WTC11 (cell line): ENCODE measurements around the gene NDRG4. TPM values are rescaled to one million over a fixed set of nuclear protein-coding genes. Genes with fewer than 3 reads are reported as not detected.

ENCODE experiments used
- ATAC-seq: fragments of 200-7000 bp; cut with Tn5 transposase; 2 replicates; pipeline ENCODE4 v1.10.0; 2021; ENCODE audit warnings: mild to moderate bottlenecking, moderate library complexity
- CTCF ChIA-PET: fragments of 300-600 bp; sonication (Branson Sonifier 250); formaldehyde crosslinking; loops from one replicate; lab custom pipeline; 2021; ENCODE audit warnings: antibody characterized with exemption; lab: Charles Lee
- POLR2A ChIA-PET: fragments of 350-600 bp; sonication (Branson Sonifier 250); formaldehyde crosslinking; loops from one replicate; lab custom pipeline; 2021; ENCODE audit warnings: antibody characterized with exemption; lab: Charles Lee
- DNase-seq: peaks from one replicate; pipeline ENCODE4 v3.0.0; 2021; ENCODE audit warnings: low spot score
- H3K27ac Mint-ChIP-seq: 2 replicates; pipeline ENCODE4 v1.8.0; 2021; ENCODE audit warnings: mixed read lengths
- H3K27me3 Mint-ChIP-seq: 2 replicates; pipeline ENCODE4 v1.8.0; 2021; ENCODE audit warnings: low read depth, mild to moderate bottlenecking, moderate library complexity, mixed read lengths
- H3K36me3 Mint-ChIP-seq: 2 replicates; pipeline ENCODE4 v1.8.0; 2021; ENCODE audit warnings: mixed read lengths
- H3K4me1 Mint-ChIP-seq: 2 replicates; pipeline ENCODE4 v1.8.0; 2022; ENCODE audit warnings: mixed read lengths
- H3K4me3 Mint-ChIP-seq: 2 replicates; pipeline ENCODE4 v1.8.0; 2021; ENCODE audit warnings: mild to moderate bottlenecking, moderate library complexity, mixed read lengths
- H3K9me3 Mint-ChIP-seq: 2 replicates; pipeline ENCODE4 v1.8.0; 2021; ENCODE audit warnings: mixed read lengths
- CBFB ChIP-seq: sonication (generic); formaldehyde crosslinking; IDR thresholded peaks from 2 replicates; pipeline ENCODE4 v1.8.1; 2022; ENCODE audit warnings: mild to moderate bottlenecking, low read depth, missing genetic modification reagents
- FOXK1 ChIP-seq: sonication (generic); formaldehyde crosslinking; IDR thresholded peaks from 2 replicates; pipeline ENCODE4 v1.8.0; 2022; ENCODE audit warnings: mild to moderate bottlenecking, moderate library complexity, missing genetic modification reagents
- GRHL2 ChIP-seq: fragments of 250-450 bp; sonication (Bioruptor Pico); IDR thresholded peaks from 2 replicates; pipeline ENCODE4 v1.8.0; 2022; ENCODE audit warnings: mild to moderate bottlenecking, moderate library complexity; ENCODE audit not compliant: insufficient replicate concordance, severe bottlenecking
- NR1H2 ChIP-seq: sonication (generic); formaldehyde crosslinking; IDR thresholded peaks from 2 replicates; pipeline ENCODE4 v1.9.0; 2021; ENCODE audit warnings: mild to moderate bottlenecking, moderate library complexity, missing genetic modification reagents
- TEAD1 ChIP-seq: sonication (generic); formaldehyde crosslinking; IDR thresholded peaks from 2 replicates; pipeline ENCODE4 v1.8.0; 2022; ENCODE audit warnings: mild to moderate bottlenecking, missing genetic modification reagents
- ZNF416 ChIP-seq: fragments of 250-450 bp; sonication (Bioruptor Pico); IDR thresholded peaks from 2 replicates; pipeline ENCODE4 v1.9.0; 2021; ENCODE audit warnings: mild to moderate bottlenecking, inconsistent platforms
- ZNF671 ChIP-seq: fragments of 250-450 bp; sonication (Bioruptor Pico); IDR thresholded peaks from 2 replicates; pipeline ENCODE4 v1.8.0; 2021; ENCODE audit warnings: mild to moderate bottlenecking
- total RNA-seq: library from RNA; stranded (reverse); gene quantifications from 3 replicates; pipeline ENCODE4 v1.2.3, GENCODE V29; 2021
- TF ChIP-seq, protein P1 (sequence below): sonication (generic); formaldehyde crosslinking; IDR thresholded peaks from 2 replicates; pipeline ENCODE4 v1.8.1; 2023; ENCODE audit warnings: mild to moderate bottlenecking, missing genetic modification reagents, moderate library complexity
- TF ChIP-seq, protein P2 (sequence below): sonication (generic); formaldehyde crosslinking; IDR thresholded peaks from 2 replicates; pipeline ENCODE4 v1.8.0; 2022; ENCODE audit warnings: mild to moderate bottlenecking, missing genetic modification reagents
- TF ChIP-seq, protein P3 (sequence below): fragments of 250-450 bp; sonication (Bioruptor Pico); IDR thresholded peaks from 2 replicates; pipeline ENCODE4 v1.9.0; 2021; ENCODE audit warnings: mild to moderate bottlenecking
- TF ChIP-seq, protein P4 (sequence below): sonication (generic); formaldehyde crosslinking; IDR thresholded peaks from 2 replicates; pipeline ENCODE4 v1.8.0; 2023; ENCODE audit warnings: mild to moderate bottlenecking, missing genetic modification reagents
- TF ChIP-seq, protein P5 (sequence below): sonication (generic); formaldehyde crosslinking; IDR thresholded peaks from 2 replicates; pipeline ENCODE4 v1.8.1; 2023; ENCODE audit warnings: mild to moderate bottlenecking, missing genetic modification reagents
- TF ChIP-seq, protein P6 (sequence below): sonication (generic); formaldehyde crosslinking; IDR thresholded peaks from 2 replicates; pipeline ENCODE4 v1.8.1; 2022; ENCODE audit warnings: missing genetic modification reagents, borderline replicate concordance
- TF ChIP-seq, protein P7 (sequence below): sonication (generic); formaldehyde crosslinking; conservative IDR thresholded peaks from 2 replicates; pipeline ENCODE4 v1.8.1; 2022; ENCODE audit warnings: mild to moderate bottlenecking, missing genetic modification reagents
- TF ChIP-seq, protein P8 (sequence below): sonication (generic); formaldehyde crosslinking; conservative IDR thresholded peaks from 2 replicates; pipeline ENCODE4 v1.8.1; 2023; ENCODE audit warnings: mild to moderate bottlenecking, low read depth, missing genetic modification reagents, moderate library complexity

The NDRG4 gene
- total RNA-seq, 1 experiment from 2014 or later: 20.5 TPM

DNA sequence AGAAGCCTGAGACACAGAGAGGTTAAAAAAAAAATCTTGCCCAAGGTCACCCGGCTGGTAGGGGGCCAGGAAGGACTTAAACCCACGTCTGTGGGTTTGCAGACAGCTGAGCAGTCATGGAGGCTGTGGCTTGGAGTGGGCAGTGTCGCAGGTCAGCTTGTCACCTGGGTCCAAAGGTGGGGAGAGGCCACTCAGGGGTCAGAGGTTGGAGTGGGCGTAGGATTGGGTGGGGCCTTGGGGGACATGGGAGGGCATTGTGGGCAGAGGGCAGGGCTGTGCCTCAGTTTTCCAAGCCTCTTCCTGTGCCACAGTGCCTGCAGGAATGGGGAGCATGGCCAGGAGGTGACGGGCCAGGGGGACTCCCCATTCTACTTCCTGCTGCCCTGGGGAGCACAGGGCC, 2.0 kb upstream of the NDRG4 start (continued):
- no peak for TF ChIP-seq ZNF671 (CRISPR knock-in tag)
- TF ChIP-seq, all 79 proteins: peak for 0

DNA sequence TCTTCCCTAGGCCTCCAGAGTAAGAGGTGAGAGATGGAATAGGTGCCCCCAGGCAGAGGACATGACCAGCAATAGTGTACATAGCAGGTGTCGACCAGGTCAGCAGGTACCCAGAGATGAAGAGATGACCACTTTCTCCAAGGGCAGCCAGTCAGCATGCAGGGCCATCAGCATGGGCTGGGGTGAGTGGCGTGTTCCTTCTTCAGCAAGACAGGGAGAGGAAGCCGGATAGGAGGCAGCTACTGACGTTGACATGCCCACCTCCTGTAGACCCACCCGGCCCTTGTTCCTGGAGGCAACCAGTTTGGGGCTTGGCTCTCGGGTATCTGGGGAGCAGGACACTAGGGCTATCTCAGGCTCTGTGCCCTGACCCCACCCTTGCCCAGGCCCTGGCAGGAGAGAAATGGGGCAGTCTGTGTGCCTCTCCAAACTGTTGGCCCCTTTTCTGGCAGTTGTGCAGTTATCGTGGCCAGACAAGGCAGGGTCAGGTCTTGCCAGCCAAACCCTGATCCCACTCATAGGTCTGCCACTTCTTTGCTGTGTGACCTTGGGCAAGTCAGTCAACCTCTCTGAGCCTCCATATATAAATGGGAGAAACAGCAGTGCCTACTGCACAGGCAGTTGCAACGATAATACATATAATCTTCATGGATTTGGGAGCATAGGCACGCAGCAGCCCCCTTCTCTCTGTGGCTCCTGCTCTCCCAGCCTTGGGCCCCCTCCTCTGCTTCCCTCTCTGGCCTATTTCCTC, 1.4 kb upstream of the NDRG4 start:
- ATAC-seq (no peak), DNase-seq (no peak)
- CTCF ChIA-PET: interaction anchor here (3.5 to 4.9 kb wide), 2 partner anchors 162 to 258 kb away, joined by 21 to 22 read pairs; no protein-coding TSS in a partner anchor
- Mint-ChIP-seq H3K27ac (no peak overlapping the region), H3K9me3 (no peaks in the 10 kb centered on the region), H3K4me1 (peaks cover 9% of the 10 kb centered on the region), H3K36me3 (no peaks in the 10 kb centered on the region), H3K4me3 (no peak overlapping the region), H3K27me3 (peaks cover 65% of the 10 kb centered on the region)
- POLR2A ChIA-PET: no interaction called here
- TF ChIP-seq, protein P1, sequence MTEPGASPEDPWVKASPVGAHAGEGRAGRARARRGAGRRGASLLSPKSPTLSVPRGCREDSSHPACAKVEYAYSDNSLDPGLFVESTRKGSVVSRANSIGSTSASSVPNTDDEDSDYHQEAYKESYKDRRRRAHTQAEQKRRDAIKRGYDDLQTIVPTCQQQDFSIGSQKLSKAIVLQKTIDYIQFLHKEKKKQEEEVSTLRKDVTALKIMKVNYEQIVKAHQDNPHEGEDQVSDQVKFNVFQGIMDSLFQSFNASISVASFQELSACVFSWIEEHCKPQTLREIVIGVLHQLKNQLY (CRISPR knock-in tag): no peak
- no peak for TF ChIP-seq GRHL2 (CRISPR knock-in tag)
- TF ChIP-seq, protein P2, sequence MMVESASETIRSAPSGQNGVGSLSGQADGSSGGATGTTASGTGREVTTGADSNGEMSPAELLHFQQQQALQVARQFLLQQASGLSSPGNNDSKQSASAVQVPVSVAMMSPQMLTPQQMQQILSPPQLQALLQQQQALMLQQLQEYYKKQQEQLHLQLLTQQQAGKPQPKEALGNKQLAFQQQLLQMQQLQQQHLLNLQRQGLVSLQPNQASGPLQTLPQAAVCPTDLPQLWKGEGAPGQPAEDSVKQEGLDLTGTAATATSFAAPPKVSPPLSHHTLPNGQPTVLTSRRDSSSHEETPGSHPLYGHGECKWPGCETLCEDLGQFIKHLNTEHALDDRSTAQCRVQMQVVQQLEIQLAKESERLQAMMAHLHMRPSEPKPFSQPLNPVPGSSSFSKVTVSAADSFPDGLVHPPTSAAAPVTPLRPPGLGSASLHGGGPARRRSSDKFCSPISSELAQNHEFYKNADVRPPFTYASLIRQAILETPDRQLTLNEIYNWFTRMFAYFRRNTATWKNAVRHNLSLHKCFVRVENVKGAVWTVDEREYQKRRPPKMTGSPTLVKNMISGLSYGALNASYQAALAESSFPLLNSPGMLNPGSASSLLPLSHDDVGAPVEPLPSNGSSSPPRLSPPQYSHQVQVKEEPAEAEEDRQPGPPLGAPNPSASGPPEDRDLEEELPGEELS: no peak
- TF ChIP-seq ZNF416: no peak
- TF ChIP-seq, protein P3, sequence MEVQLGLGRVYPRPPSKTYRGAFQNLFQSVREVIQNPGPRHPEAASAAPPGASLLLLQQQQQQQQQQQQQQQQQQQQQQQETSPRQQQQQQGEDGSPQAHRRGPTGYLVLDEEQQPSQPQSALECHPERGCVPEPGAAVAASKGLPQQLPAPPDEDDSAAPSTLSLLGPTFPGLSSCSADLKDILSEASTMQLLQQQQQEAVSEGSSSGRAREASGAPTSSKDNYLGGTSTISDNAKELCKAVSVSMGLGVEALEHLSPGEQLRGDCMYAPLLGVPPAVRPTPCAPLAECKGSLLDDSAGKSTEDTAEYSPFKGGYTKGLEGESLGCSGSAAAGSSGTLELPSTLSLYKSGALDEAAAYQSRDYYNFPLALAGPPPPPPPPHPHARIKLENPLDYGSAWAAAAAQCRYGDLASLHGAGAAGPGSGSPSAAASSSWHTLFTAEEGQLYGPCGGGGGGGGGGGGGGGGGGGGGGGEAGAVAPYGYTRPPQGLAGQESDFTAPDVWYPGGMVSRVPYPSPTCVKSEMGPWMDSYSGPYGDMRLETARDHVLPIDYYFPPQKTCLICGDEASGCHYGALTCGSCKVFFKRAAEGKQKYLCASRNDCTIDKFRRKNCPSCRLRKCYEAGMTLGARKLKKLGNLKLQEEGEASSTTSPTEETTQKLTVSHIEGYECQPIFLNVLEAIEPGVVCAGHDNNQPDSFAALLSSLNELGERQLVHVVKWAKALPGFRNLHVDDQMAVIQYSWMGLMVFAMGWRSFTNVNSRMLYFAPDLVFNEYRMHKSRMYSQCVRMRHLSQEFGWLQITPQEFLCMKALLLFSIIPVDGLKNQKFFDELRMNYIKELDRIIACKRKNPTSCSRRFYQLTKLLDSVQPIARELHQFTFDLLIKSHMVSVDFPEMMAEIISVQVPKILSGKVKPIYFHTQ (CRISPR knock-in tag): no peak
- TF ChIP-seq, protein P4, sequence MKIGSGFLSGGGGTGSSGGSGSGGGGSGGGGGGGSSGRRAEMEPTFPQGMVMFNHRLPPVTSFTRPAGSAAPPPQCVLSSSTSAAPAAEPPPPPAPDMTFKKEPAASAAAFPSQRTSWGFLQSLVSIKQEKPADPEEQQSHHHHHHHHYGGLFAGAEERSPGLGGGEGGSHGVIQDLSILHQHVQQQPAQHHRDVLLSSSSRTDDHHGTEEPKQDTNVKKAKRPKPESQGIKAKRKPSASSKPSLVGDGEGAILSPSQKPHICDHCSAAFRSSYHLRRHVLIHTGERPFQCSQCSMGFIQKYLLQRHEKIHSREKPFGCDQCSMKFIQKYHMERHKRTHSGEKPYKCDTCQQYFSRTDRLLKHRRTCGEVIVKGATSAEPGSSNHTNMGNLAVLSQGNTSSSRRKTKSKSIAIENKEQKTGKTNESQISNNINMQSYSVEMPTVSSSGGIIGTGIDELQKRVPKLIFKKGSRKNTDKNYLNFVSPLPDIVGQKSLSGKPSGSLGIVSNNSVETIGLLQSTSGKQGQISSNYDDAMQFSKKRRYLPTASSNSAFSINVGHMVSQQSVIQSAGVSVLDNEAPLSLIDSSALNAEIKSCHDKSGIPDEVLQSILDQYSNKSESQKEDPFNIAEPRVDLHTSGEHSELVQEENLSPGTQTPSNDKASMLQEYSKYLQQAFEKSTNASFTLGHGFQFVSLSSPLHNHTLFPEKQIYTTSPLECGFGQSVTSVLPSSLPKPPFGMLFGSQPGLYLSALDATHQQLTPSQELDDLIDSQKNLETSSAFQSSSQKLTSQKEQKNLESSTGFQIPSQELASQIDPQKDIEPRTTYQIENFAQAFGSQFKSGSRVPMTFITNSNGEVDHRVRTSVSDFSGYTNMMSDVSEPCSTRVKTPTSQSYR: no peak
- TF ChIP-seq TEAD1 (CRISPR knock-in tag): no peak
- TF ChIP-seq FOXK1 (CRISPR knock-in tag): no peak
- no peak for TF ChIP-seq CBFB
- TF ChIP-seq, protein P5, sequence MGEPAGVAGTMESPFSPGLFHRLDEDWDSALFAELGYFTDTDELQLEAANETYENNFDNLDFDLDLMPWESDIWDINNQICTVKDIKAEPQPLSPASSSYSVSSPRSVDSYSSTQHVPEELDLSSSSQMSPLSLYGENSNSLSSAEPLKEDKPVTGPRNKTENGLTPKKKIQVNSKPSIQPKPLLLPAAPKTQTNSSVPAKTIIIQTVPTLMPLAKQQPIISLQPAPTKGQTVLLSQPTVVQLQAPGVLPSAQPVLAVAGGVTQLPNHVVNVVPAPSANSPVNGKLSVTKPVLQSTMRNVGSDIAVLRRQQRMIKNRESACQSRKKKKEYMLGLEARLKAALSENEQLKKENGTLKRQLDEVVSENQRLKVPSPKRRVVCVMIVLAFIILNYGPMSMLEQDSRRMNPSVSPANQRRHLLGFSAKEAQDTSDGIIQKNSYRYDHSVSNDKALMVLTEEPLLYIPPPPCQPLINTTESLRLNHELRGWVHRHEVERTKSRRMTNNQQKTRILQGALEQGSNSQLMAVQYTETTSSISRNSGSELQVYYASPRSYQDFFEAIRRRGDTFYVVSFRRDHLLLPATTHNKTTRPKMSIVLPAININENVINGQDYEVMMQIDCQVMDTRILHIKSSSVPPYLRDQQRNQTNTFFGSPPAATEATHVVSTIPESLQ (CRISPR knock-in tag): no peak
- TF ChIP-seq, protein P6, sequence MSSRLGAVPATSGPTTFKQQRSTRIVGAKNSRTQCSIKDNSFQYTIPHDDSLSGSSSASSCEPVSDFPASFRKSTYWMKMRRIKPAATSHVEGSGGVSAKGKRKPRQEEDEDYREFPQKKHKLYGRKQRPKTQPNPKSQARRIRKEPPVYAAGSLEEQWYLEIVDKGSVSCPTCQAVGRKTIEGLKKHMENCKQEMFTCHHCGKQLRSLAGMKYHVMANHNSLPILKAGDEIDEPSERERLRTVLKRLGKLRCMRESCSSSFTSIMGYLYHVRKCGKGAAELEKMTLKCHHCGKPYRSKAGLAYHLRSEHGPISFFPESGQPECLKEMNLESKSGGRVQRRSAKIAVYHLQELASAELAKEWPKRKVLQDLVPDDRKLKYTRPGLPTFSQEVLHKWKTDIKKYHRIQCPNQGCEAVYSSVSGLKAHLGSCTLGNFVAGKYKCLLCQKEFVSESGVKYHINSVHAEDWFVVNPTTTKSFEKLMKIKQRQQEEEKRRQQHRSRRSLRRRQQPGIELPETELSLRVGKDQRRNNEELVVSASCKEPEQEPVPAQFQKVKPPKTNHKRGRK (CRISPR knock-in tag): no peak
- TF ChIP-seq, protein P7, sequence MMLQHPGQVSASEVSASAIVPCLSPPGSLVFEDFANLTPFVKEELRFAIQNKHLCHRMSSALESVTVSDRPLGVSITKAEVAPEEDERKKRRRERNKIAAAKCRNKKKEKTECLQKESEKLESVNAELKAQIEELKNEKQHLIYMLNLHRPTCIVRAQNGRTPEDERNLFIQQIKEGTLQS (CRISPR knock-in tag): no peak
- TF ChIP-seq, protein P8, sequence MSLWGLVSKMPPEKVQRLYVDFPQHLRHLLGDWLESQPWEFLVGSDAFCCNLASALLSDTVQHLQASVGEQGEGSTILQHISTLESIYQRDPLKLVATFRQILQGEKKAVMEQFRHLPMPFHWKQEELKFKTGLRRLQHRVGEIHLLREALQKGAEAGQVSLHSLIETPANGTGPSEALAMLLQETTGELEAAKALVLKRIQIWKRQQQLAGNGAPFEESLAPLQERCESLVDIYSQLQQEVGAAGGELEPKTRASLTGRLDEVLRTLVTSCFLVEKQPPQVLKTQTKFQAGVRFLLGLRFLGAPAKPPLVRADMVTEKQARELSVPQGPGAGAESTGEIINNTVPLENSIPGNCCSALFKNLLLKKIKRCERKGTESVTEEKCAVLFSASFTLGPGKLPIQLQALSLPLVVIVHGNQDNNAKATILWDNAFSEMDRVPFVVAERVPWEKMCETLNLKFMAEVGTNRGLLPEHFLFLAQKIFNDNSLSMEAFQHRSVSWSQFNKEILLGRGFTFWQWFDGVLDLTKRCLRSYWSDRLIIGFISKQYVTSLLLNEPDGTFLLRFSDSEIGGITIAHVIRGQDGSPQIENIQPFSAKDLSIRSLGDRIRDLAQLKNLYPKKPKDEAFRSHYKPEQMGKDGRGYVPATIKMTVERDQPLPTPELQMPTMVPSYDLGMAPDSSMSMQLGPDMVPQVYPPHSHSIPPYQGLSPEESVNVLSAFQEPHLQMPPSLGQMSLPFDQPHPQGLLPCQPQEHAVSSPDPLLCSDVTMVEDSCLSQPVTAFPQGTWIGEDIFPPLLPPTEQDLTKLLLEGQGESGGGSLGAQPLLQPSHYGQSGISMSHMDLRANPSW: no peak
- no peak for TF ChIP-seq NR1H2 (CRISPR knock-in tag)
